Measurements from ENCODE around the gene PNKP.

Gene PNKP

DNA sequence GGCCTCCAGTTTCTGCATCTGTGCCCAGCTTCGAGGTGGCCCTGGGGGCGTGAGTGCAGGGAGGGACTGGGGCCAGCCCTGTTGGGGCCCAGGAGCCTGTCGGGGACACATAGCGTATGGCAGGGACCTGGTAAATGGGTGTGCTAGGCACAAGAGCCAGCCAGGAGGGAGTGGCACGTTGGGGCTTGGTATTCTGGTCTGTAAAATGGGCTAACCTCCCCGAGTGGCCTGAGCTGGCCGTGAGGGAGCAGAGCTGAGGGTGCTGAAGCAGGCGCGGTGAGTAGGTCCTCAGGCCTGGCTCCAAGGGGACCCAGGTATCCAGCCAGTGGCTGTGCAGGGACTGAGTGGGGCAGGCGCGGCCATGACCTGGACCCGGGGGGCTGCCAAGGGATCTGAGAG, 12.1 kb downstream of the PNKP start:
- TF ChIP-seq, protein P1, sequence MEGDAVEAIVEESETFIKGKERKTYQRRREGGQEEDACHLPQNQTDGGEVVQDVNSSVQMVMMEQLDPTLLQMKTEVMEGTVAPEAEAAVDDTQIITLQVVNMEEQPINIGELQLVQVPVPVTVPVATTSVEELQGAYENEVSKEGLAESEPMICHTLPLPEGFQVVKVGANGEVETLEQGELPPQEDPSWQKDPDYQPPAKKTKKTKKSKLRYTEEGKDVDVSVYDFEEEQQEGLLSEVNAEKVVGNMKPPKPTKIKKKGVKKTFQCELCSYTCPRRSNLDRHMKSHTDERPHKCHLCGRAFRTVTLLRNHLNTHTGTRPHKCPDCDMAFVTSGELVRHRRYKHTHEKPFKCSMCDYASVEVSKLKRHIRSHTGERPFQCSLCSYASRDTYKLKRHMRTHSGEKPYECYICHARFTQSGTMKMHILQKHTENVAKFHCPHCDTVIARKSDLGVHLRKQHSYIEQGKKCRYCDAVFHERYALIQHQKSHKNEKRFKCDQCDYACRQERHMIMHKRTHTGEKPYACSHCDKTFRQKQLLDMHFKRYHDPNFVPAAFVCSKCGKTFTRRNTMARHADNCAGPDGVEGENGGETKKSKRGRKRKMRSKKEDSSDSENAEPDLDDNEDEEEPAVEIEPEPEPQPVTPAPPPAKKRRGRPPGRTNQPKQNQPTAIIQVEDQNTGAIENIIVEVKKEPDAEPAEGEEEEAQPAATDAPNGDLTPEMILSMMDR (conservative IDR thresholded peaks at IDR 0.05; ENCODE audit: control insufficient read depth, insufficient read depth, low read depth, low read length), result no peak
- no peak for DNase-seq (ENCODE audit: low read depth)
- no peak overlapping the region for H3K4me3 ChIP-seq (ENCODE audit: control insufficient read depth, low read depth, low read length)

DNA sequence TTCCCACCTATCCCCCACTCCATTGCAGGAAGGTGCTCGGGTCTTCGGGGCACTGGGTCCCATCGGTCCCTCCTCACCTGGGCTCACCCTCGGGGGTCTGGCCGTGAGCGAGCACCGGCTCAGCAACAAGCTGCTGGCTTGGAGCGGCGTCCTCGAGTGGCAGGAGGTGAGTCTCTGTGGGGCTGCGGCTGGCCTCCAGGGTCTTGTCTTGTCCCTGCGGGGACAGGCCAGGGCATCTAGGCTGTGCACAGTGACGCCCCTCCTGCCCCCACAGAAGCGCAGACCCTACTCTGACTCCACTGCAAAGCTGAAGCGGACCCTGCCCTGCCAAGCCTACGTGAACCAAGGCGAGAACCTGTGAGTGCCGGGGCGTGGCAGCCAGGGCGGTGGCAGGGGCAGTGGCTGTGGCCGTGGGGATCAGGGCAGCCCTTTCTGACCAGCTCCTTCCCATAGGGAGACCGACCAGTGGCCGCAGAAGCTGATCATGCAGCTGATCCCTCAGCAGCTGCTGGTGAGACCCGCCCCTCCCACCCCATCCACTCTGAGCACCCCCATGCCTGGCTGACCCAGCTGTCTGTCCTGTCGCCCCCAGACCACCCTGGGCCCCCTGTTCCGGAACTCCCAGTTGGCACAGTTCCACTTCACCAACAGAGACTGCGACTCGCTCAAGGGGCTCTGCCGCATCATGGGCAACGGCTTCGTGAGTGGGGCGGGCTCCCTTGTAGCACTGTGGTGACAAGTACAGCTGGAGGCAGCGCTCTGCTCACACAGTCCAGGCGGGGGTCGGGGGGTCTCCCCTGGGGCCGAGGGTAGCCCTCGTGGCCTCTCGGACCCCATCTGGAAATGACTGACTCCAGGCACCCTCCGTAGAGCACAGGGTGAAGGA, 12.8 kb downstream of the PNKP start:
- H3K4me3 ChIP-seq (ENCODE audit: control insufficient read depth, low read depth, low read length), result no peak overlapping the region
- TF ChIP-seq, protein P1 (conservative IDR thresholded peaks at IDR 0.05; ENCODE audit: control insufficient read depth, insufficient read depth, low read depth, low read length), result no peak
- no peak for DNase-seq (ENCODE audit: low read depth)

DNA sequence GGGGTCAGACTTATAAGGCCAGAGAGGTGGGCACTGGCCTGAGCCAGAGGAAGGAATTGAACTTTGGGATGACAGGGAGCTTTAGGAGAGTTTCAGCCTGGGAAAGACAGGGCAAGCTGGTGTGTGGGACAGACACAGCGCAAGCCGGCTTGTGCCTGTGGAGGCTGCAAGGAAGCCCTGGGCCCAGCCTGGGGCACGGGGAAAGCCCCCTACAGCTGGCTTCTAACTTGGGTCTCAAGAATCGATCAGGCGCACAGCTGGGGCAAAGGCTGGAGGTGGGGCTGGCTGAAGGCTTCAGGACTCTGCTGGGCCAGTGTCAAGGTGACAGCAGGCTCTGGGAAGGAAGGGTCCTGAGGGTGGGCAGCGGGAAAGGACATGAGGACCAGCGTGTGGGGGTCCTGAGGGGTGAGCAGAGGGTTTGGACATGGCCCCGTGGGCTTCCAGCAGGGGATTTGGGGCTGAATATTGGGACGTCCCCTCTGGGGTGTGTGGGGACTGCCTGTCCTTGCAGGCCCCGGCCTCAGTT, 13.5 kb downstream of the PNKP start:
- TF ChIP-seq, protein P1 (conservative IDR thresholded peaks at IDR 0.05; ENCODE audit: control insufficient read depth, insufficient read depth, low read depth, low read length), result no peak
- no peak overlapping the region for H3K4me3 ChIP-seq (ENCODE audit: control insufficient read depth, low read depth, low read length)
- DNase-seq (ENCODE audit: low read depth), result no peak

DNA sequence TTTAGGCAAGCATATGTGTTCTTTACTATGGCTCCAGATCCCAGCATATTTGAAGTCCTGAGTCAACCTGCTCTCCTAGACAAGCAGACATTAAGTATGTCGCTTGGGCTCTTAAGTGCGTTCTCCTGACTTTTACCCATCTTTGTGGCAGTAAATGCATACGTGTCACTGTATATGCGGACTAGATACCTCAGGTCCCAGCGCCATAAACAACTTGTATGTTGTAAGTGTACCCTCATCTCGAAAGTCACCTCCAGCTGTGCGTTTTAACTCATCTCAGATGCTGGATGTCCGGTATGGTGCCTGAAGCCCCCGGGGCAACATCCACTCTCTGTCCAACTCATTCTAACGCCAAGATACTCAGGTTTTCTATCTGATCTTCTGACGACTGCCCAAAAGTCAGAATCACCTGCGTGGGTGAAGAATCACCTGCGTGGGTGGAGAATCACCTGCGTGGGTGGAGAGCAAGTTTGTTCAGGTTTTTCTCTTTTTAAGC, 14.7 kb downstream of the PNKP start:
- peak; percentile 31 for DNase-seq (ENCODE audit: low read depth)
- peak overlapping the region; percentile 81 for H3K4me3 ChIP-seq (ENCODE audit: control insufficient read depth, low read depth, low read length)
- TF ChIP-seq, protein P1 (conservative IDR thresholded peaks at IDR 0.05; ENCODE audit: control insufficient read depth, insufficient read depth, low read depth, low read length), result no peak

DNA sequence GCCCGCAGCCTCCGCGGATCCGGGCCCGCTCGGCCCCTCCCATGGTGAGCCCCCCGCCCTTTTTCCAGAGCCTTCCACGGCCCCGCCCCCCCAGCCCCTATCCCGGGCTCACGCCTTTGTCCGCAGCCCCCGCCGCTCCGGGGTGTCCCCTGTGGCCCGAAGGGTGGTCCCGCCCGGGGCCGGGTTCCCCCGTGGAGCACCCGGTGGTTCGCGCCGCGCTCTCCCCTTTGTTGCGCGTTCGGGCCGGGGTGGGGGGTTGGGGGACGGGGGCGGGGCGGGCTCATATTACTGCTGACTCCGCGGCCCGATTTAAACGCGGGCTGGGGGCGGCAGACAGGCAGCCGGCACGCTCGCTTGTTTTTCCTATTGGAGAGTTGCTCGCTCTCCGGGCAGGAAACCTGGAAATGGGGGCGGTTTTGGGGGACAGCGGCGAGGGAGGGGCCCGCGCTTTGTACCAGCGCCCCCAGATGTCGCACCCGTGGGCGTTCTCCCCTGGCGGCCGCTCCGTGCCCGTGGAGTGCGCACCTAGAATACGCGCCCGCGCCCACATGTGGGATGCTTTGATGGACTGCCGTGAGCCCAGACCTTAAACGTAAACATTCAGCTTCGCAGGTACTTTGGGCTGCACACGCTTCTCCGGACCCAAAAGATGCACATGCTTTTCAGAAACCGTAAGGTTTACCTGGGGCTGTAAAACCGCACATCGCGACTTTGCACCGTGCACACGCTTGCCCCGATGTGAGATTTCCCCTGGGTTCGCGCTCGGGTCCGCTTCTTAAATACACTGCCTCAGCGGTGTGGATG, 15.7 kb downstream of the PNKP start:
- DNase-seq (ENCODE audit: low read depth), result no peak
- TF ChIP-seq, protein P1 (conservative IDR thresholded peaks at IDR 0.05; ENCODE audit: control insufficient read depth, insufficient read depth, low read depth, low read length), result no peak
- H3K4me3 ChIP-seq (ENCODE audit: control insufficient read depth, low read depth, low read length), result peak overlapping the region; percentile 81

DNA sequence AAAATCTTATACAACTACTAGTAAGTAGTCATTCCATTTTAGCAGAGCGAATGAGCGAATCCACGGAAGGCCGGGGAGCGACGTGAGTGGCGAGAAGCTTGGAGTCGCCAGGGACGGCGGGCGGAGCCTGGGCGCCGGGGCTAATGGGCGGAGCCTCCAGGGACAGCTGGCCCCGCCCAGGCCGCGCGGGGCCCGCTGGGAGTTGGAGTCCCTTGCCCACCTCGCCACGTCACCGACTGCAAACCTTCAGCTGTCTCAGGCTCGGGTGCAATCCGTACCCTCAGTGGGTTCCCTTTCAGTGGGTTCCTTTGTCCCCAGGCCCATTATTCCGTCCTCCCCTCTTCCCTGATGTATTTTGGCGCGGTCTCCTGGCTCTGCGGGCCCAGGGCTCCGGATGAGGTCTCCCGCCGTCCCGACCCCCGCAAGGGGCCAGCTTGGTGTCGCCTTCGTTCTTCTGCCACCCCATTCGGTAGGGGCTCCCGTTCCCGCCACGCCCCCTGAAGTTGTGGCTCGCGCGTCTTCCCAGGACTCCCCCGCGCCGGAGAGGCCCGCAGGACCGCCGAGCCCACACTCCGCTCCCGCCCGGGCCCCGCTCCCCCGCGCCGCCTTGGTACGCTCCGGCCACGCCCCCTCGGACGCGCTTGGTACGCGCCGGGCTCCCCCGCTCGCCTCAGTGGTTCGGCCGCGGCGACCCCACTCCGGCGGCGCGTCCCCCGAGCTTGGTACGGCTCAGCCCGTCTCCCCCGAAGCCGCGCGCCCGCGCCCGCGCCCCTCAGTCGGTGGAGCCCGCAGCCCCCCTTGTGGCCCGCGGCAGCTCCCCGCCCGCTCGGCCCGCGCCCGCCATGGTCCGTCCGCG, 16.7 kb downstream of the PNKP start, which contains the start of gene PTOV1:
Gene PTOV1, plus strand, starts transcription at position 673 of the 856 bp plus-strand sequence.
- peak; percentile 89 for DNase-seq (ENCODE audit: low read depth)
- TF ChIP-seq, protein P1 (conservative IDR thresholded peaks at IDR 0.05; ENCODE audit: control insufficient read depth, insufficient read depth, low read depth, low read length), result no peak
- H3K4me3 ChIP-seq (ENCODE audit: control insufficient read depth, low read depth, low read length), result peak within 1 kb of the TSS; percentile 81
